GM12892 (cell line): ENCODE measurements around the gene TMF1.

Experiments
- DNase-seq: peaks from one replicate; pipeline ENCODE4 v3.0.0; 2011; ENCODE audit not compliant: insufficient read length
- FAIRE-seq: peaks from 2 replicates; lab custom pipeline; 2011; peaks lifted over from hg19 to GRCh38; lab: Jason Lieb, UNC
- POLR2A ChIP-seq: IDR thresholded peaks from 2 replicates; pipeline ENCODE4 v1.6.1; 2011; ENCODE audit warnings: low read depth, low read length, control low read depth
- POLR2AphosphoS5 ChIP-seq: IDR thresholded peaks from 2 replicates; pipeline ENCODE4 v1.6.1; 2011; ENCODE audit warnings: low read depth, low read length, control low read depth
- TAF1 ChIP-seq: IDR thresholded peaks from 2 replicates; pipeline ENCODE4 v1.6.1; 2011; ENCODE audit warnings: low read depth, mild to moderate bottlenecking, control low read depth, low read length, borderline replicate concordance

The TMF1 gene

DNA sequence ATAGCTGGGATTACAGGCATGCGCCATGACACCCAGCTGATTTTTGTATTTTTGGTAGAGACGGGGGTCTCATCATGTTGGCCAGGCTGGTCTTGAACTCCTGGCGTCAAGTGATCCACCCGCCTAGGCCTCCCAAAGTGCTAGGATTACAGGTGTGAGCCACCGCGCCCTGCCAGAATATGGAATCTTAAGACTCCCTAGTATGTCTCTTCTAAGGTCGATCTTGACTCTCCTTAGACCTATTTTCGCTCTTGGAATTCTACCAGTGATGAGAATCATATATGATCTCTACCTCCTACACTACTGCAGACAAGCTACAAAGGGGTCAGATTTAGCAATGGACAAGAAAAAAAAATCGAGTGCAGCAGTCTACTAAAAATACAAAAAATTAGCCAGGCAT is 19.4 kb downstream of the TMF1 start:
- TF ChIP-seq POLR2A (no peak), TAF1 (no peak), POLR2AphosphoS5 (no peak)
- DNase-seq (no peak), FAIRE-seq (no peak)

DNA sequence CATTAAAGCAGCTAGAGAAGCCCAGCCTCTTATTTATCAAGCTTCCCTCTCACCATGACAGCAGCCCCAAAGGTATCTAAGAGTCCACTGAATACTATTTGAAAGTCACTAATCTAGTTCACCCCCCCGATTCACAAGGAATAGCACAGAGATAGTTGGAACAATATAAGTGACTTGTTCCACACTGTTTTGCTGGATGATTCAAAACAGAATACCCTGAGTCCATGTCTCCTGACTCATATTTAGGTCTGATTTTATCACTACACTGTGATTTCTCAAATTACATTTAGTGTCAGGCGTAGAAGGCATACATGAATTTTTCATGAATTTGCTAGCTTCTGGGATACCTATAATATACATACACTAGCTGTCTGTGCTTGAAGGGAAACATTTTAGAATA is 20.0 kb downstream of the TMF1 start:
- no peak for TF ChIP-seq POLR2AphosphoS5
- no peak for TF ChIP-seq TAF1
- no peak for TF ChIP-seq POLR2A
- DNase-seq (no peak), FAIRE-seq (no peak)

- DNase-seq (no peak), FAIRE-seq (no peak)
- TF ChIP-seq POLR2AphosphoS5: no peak
- no peak for TF ChIP-seq POLR2A
- TF ChIP-seq TAF1: no peak
These were observed 20.5 kb downstream of the TMF1 start for GRCh38 chr3:69031635-69032034.

- DNase-seq (no peak), FAIRE-seq (no peak)
- no peak for TF ChIP-seq POLR2A
- no peak for TF ChIP-seq TAF1
- TF ChIP-seq POLR2AphosphoS5: no peak
These were observed 31.3 kb downstream of the TMF1 start for GRCh38 chr3:69020857-69021256.

GRCh38 chr3:69020424-69020823 is 31.7 kb downstream of the TMF1 start:
- no peak for TF ChIP-seq POLR2A
- no peak for TF ChIP-seq POLR2AphosphoS5
- TF ChIP-seq TAF1: no peak
- FAIRE-seq (no peak), DNase-seq (no peak)

- DNase-seq (no peak), FAIRE-seq (no peak)
- TF ChIP-seq POLR2AphosphoS5: no peak
These were observed 35.2 kb downstream of the TMF1 start for GRCh38 chr3:69016901-69017300.

DNA sequence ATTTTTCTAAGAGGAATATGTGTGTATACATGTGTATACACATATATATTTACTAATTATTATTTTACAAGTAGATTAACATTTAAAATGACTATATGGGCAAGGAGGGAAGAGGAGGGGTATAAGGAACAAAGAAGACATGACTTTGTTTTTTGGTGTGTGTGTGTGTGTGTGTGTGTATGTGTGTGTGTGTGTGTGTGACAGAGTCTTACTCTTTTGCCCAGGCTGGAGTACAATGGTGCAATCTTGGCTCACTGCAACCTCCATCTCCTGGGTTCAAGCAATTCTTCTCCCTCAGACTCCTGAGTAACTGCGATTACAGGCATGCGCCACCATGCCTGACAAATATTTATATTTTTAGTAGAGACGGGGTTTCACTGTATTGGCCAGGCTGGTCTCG is 36.0 kb downstream of the TMF1 start:
- TF ChIP-seq TAF1: no peak
- DNase-seq: no peak
- no peak for FAIRE-seq

GRCh38 chr3:69014022-69014580 is 38.0 kb downstream of the TMF1 start:
- no peak for FAIRE-seq
- TF ChIP-seq POLR2AphosphoS5: no peak
- no peak for TF ChIP-seq POLR2A
- no peak for TF ChIP-seq TAF1

DNA sequence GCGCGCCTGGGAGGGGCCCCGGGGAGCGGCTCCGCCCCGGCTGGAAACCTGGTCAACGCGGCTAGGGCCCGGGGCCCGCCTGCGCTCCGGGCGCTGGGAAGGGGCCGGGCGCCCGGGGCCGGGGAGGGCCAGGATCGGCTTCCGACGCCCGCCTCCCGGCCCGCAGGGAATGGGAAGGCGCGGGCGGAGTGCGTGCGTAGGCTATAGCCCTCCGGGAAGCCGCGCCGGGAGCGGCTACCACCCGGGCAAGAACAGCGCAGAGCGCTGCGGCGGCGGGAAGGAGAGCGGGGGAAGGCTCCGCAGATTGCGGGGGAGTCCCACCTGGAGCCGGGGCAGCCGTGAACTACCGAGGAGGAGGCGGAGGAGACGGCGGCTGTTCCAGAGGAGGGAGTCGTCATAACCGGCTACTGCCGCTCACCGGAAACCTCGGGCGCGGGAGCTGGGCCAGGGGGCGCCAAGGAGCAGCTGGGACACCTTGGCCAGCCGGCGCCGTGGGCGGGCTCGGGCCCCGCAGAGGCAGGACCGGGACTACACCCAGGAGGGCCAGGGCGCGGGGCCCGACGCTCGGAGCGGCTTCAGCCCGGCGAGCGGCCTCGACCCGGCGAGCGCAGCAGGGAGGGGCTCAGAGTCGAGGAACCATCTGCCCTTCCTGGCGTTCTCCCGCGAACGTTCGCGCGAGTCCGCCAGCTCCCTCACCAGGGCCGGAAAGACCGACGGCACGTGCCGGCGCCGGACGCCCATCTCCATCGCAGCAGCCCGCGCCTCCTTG is 38.7 kb downstream of the TMF1 start, which contains the start of gene EOGT:
EOGT (minus strand) TSS at position 432 of the 769 bp plus-strand sequence. CDS start 3,838 bp downstream, outside the sequence.
- FAIRE-seq: peak; percentile 92
- DNase-seq: peak; percentile 75
- TF ChIP-seq POLR2AphosphoS5 (peak; percentile 62; the same call in 1 of the 2 replicates), TAF1 (no peak), POLR2A (peak; percentile 67; the same call in 1 of the 2 replicates)

More at GRCh38 chr3:69014022-69014580, 38.0 kb downstream of the TMF1 start:
- no peak for DNase-seq

- FAIRE-seq: no peak
- no peak for TF ChIP-seq POLR2AphosphoS5
- TF ChIP-seq POLR2A: no peak
- no peak for TF ChIP-seq TAF1
- peak; percentile 42 for DNase-seq
These were observed 39.3 kb downstream of the TMF1 start for GRCh38 chr3:69012800-69013252.

- no peak for DNase-seq
- no peak for FAIRE-seq
- TF ChIP-seq POLR2AphosphoS5 (no peak), POLR2A (no peak), TAF1 (no peak)
These were observed 39.9 kb downstream of the TMF1 start for GRCh38 chr3:69012100-69012799.

GRCh38 chr3:69011096-69011730 is 40.9 kb downstream of the TMF1 start:
- no peak for TF ChIP-seq TAF1
- no peak for TF ChIP-seq POLR2A
- no peak for TF ChIP-seq POLR2AphosphoS5
- FAIRE-seq (no peak), DNase-seq (no peak)
